ENCODE measurements around the gene DDIT4L. TPM values are rescaled to one million over a fixed set of nuclear protein-coding genes. Genes with fewer than 3 reads are reported as not detected.

DDIT4L gene
- total RNA-seq, 1 experiment from 2014 or later = 4.7 TPM

DNA sequence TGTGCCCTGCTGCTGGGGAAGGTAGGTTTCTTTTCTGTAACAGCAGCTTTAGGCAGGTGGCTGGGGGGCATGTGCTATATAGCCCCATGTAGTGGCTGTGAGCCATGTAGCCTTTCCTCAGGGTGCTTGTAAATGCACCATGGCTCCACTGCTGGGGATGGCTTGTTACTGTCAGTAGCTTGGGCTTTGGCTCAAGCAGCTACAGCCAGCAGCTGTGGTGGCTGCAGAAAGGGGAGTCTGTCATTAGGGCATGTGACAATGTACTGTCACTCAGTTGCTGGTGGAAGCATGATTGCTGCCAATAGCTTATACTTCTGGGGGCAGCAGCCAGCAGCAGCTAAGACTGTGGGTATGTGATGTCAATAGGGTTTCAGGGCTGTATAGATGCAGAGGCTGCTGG is 33.9 kb upstream of the DDIT4L start:
- CTCF ChIA-PET = no interaction called here

DNA sequence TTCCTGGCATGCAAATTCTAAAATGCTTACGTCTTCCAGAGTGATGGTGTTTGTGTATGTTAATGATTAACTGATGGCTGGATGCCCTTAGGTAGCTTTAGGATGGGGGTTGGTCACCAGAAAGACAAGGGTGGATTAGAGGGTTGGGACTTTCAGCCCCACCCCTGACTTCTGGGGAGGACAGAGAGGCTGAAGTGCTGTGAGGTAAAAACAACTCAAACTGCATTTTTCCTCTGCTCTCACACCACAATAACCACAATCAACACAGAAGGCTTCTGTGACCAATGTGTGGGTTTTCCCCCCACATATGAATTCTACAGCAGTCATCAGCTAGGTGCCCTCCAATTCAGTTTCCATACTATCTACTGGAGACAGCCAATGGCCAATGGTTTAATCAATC is 18.7 kb upstream of the DDIT4L start:
- Histone ChIP-seq H3K4me3 (ENCODE audit: low read depth, low read length) (no peak overlapping the region), H3K9me3 (no peaks in the 10 kb centered on the region), H3K4me1 (no peaks in the 10 kb centered on the region; the same call in 1 of the 2 replicates), H3K27me3 (replicated peaks; ENCODE audit: control insufficient read depth, insufficient read depth, low read length) (no peaks in the 10 kb centered on the region), H3K36me3 (ENCODE audit: control insufficient read depth, insufficient read depth, low read length) (no peaks in the 10 kb centered on the region)
- H3K36me3 Mint-ChIP-seq (ENCODE audit: insufficient read depth, unreplicated experiment) = no peaks in the 10 kb centered on the region
- TF ChIP-seq, protein P1, sequence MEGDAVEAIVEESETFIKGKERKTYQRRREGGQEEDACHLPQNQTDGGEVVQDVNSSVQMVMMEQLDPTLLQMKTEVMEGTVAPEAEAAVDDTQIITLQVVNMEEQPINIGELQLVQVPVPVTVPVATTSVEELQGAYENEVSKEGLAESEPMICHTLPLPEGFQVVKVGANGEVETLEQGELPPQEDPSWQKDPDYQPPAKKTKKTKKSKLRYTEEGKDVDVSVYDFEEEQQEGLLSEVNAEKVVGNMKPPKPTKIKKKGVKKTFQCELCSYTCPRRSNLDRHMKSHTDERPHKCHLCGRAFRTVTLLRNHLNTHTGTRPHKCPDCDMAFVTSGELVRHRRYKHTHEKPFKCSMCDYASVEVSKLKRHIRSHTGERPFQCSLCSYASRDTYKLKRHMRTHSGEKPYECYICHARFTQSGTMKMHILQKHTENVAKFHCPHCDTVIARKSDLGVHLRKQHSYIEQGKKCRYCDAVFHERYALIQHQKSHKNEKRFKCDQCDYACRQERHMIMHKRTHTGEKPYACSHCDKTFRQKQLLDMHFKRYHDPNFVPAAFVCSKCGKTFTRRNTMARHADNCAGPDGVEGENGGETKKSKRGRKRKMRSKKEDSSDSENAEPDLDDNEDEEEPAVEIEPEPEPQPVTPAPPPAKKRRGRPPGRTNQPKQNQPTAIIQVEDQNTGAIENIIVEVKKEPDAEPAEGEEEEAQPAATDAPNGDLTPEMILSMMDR (IDR thresholded peaks at IDR 0.05; ENCODE audit: insufficient read depth in 1 of 2, low read depth in 1 of 2, low read length in 1 of 2, severe bottlenecking in 1 of 2, unreplicated experiment in 1 of 2) = no peak
- DNase-seq = no peak
- no peaks in the 10 kb centered on the region for H3K4me1 Mint-ChIP-seq (ENCODE audit: low read depth, unreplicated experiment)
- CTCF ChIA-PET = no interaction called here
- no peaks in the 10 kb centered on the region for H3K9me3 Mint-ChIP-seq (ENCODE audit: unreplicated experiment)
- intact Hi-C loops (cut with micrococcal nuclease; ENCODE audit: unreplicated experiment) = no loop called here
- no TSS peak for BruUV-seq (replicated peaks)
- H3K27me3 Mint-ChIP-seq (ENCODE audit: insufficient read depth, unreplicated experiment) = peaks cover 6% of the 10 kb centered on the region
- POLR2A ChIA-PET = no interaction called here
- H3K27ac Mint-ChIP-seq (ENCODE audit: unreplicated experiment) = no peak overlapping the region
- no peak overlapping the region for H3K4me3 Mint-ChIP-seq (ENCODE audit: unreplicated experiment)

More for the DNA sequence above, 33.9 kb upstream of the DDIT4L start:
- H3K4me1 Mint-ChIP-seq (ENCODE audit: low read depth, unreplicated experiment) = no peaks in the 10 kb centered on the region
- Histone ChIP-seq H3K27me3 (replicated peaks; ENCODE audit: control insufficient read depth, insufficient read depth, low read length) (no peaks in the 10 kb centered on the region), H3K36me3 (ENCODE audit: control insufficient read depth, insufficient read depth, low read length) (no peaks in the 10 kb centered on the region), H3K4me1 (no peaks in the 10 kb centered on the region), H3K9me3 (peaks cover 6% of the 10 kb centered on the region; the same call in 1 of the 2 replicates), H3K4me3 (ENCODE audit: low read depth, low read length) (no peak overlapping the region)
- no TSS peak for BruUV-seq (replicated peaks)
- H3K36me3 Mint-ChIP-seq (ENCODE audit: insufficient read depth, unreplicated experiment) = no peaks in the 10 kb centered on the region
- TF ChIP-seq, protein P1 (IDR thresholded peaks at IDR 0.05; ENCODE audit: insufficient read depth in 1 of 2, low read depth in 1 of 2, low read length in 1 of 2, severe bottlenecking in 1 of 2, unreplicated experiment in 1 of 2) = no peak
- no peak overlapping the region for H3K4me3 Mint-ChIP-seq (ENCODE audit: unreplicated experiment)
- H3K27me3 Mint-ChIP-seq (ENCODE audit: insufficient read depth, unreplicated experiment) = no peaks in the 10 kb centered on the region
- intact Hi-C loops (cut with micrococcal nuclease; ENCODE audit: unreplicated experiment) = no loop called here
- peaks cover 45% of the 10 kb centered on the region for H3K9me3 Mint-ChIP-seq (ENCODE audit: unreplicated experiment)
- H3K27ac Mint-ChIP-seq (ENCODE audit: unreplicated experiment) = no peak overlapping the region
- no peak for DNase-seq
- POLR2A ChIA-PET = no interaction called here

DNA sequence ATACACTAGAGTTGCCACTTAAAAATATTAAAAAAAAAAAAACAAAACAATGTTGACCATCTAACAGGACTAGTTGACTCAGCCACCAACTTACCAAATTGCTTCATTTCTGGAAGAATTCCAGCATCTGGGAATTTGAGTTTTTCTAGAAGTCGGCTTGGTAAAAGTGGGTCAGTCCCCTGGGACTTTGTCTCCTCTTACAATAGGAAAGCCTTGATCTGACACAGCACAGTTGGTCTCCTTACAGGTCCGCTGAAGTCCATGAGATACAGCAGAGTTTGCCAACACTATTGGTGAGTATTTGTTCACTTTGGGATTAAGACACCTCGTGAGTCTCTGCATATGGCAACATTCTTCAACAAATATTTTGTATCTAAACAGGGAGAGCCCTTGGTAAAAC is 18.2 kb upstream of the DDIT4L start:
- Histone ChIP-seq H3K27me3 (replicated peaks; ENCODE audit: control insufficient read depth, insufficient read depth, low read length) (no peaks in the 10 kb centered on the region), H3K36me3 (ENCODE audit: control insufficient read depth, insufficient read depth, low read length) (no peaks in the 10 kb centered on the region), H3K4me1 (no peaks in the 10 kb centered on the region; the same call in 1 of the 2 replicates), H3K9me3 (no peaks in the 10 kb centered on the region), H3K4me3 (ENCODE audit: low read depth, low read length) (no peak overlapping the region)
- no peaks in the 10 kb centered on the region for H3K9me3 Mint-ChIP-seq (ENCODE audit: unreplicated experiment)
- peaks cover 6% of the 10 kb centered on the region for H3K27me3 Mint-ChIP-seq (ENCODE audit: insufficient read depth, unreplicated experiment)
- TF ChIP-seq, protein P1 (IDR thresholded peaks at IDR 0.05; ENCODE audit: insufficient read depth in 1 of 2, low read depth in 1 of 2, low read length in 1 of 2, severe bottlenecking in 1 of 2, unreplicated experiment in 1 of 2) = no peak
- intact Hi-C loops (cut with micrococcal nuclease; ENCODE audit: unreplicated experiment) = no loop called here
- no peaks in the 10 kb centered on the region for H3K36me3 Mint-ChIP-seq (ENCODE audit: insufficient read depth, unreplicated experiment)
- no TSS peak for BruUV-seq (replicated peaks)
- ChIA-PET POLR2A (no interaction called here), CTCF (no interaction called here)
- no peak overlapping the region for H3K27ac Mint-ChIP-seq (ENCODE audit: unreplicated experiment)
- H3K4me1 Mint-ChIP-seq (ENCODE audit: low read depth, unreplicated experiment) = no peaks in the 10 kb centered on the region
- DNase-seq = no peak
- no peak overlapping the region for H3K4me3 Mint-ChIP-seq (ENCODE audit: unreplicated experiment)
